Spleen (tissue), 11 donors: ENCODE results near the gene GABRA5. TPM values are rescaled to one million over a fixed set of nuclear protein-coding genes. Genes with fewer than 3 reads are reported as not detected.

Source experiments
- DNase-seq: peaks from one replicate; pipeline ENCODE4 v3.0.0-alpha.2; 2020
- H3K27ac ChIP-seq, 8 donors: fragments of 200-600 bp; sonication (generic) in 7 of 8; 1 replicate in 4 of 8; 2 replicates in 4 of 8; pipeline versions ENCODE4 v1.5.0 to v1.8.0; 2016 to 2021; ENCODE audit warnings: inconsistent platforms in 4 of 8, mild to moderate bottlenecking in 4 of 8, moderate library complexity in 1 of 8
- H3K27me3 ChIP-seq, 7 donors: fragments of 200-600 bp; sonication (generic) in 6 of 7; replicated peaks in 1 of 7; 1 replicate in 4 of 7; 2 replicates in 3 of 7; pipeline versions ENCODE4 v1.5.0 to v1.8.0; 2016 to 2021; ENCODE audit warnings: inconsistent platforms in 3 of 7, mild to moderate bottlenecking in 1 of 7
- H3K36me3 ChIP-seq, 6 donors: fragments of 200-600 bp; sonication (generic) in 5 of 6; 1 replicate in 4 of 6; 2 replicates in 2 of 6; pipeline versions ENCODE4 v1.5.0 to v1.8.0; 2016 to 2021; ENCODE audit warnings: inconsistent platforms in 2 of 6
- H3K4me1 ChIP-seq, 6 donors: fragments of 200-600 bp; sonication (generic) in 5 of 6; 1 replicate in 3 of 6; 2 replicates in 3 of 6; pipeline versions ENCODE4 v1.5.0 to v1.8.0; 2016 to 2021; ENCODE audit warnings: inconsistent platforms in 3 of 6
- H3K4me3 ChIP-seq, 8 donors: fragments of 200-600 bp; sonication (generic) in 7 of 8; 1 replicate in 4 of 8; 2 replicates in 4 of 8; pipeline versions ENCODE4 v1.5.0 to v1.8.0; 2016 to 2021; ENCODE audit warnings: inconsistent platforms in 4 of 8, mild to moderate bottlenecking in 4 of 8, moderate library complexity in 2 of 8
- H3K9me3 ChIP-seq, 8 donors: fragments of 200-600 bp; sonication (generic) in 7 of 8; 1 replicate in 4 of 8; 2 replicates in 4 of 8; pipeline versions ENCODE4 v1.5.0 to v1.8.0; 2016 to 2021; ENCODE audit warnings: inconsistent platforms in 4 of 8
- POLR2A ChIP-seq, 3 donors: fragments of 450-650 bp; IDR thresholded peaks; one replicate each; pipeline ENCODE4 v1.5.1; 2017; ENCODE audit warnings: antibody characterized with exemption in 3 of 3, mild to moderate bottlenecking in 1 of 3
- POLR2AphosphoS5 ChIP-seq, 3 donors: sonication (generic); formaldehyde crosslinking; IDR thresholded peaks; one replicate each; pipeline ENCODE4 v1.5.1; 2017; ENCODE audit warnings: antibody characterized with exemption in 3 of 3
- WGBS, 5 donors: extraction: QIAGEN DNeasy Blood & Tissue Kit in 3 of 5; methylation state at CpG; one replicate each; pipeline versions ENCODE4 v1.1.5 to v1.1.7; 2013 to 2018; 5-methylcytosine and 5-hydroxymethylcytosine counted together
- intact Hi-C: fragments of 100-400 bp; cut with DNase I; formaldehyde crosslinking; loops from one replicate; pipeline ENCODE4 v1.15.0; 2023; ENCODE audit warnings: low total_unique reads
- polyA plus RNA-seq, 3 donors: library from polyadenylated mRNA; stranded (reverse); fragments of 200-250 nt; gene quantifications; one replicate each; pipeline ENCODE4 v1.2.1, GENCODE V29; 2013
- total RNA-seq, 7 donors: library from RNA; depleted of rRNA in 3 of 7; stranded (reverse); fragments of >200 nt in 3 of 7; fragmentation: NEBNext Ultra II Directional in 4 of 7; extraction: Animal tissue kit (Norgen Biotek cat#: 25700) in 4 of 7; gene quantifications; one replicate each; pipeline versions ENCODE4 v1.1.0 to v1.2.1, GENCODE V29; 2016 to 2021
- TF ChIP-seq, protein P1 (sequence below), 11 experiments: fragments of 200-600 bp in 7 of 11; fragments of 450-650 bp in 4 of 11; sonication (generic) in 4 of 11; IDR thresholded peaks in 8 of 11; conservative IDR thresholded peaks in 3 of 11; 1 replicate in 7 of 11; 2 replicates in 4 of 11; pipeline versions ENCODE4 v1.4.0 to v1.8.0; 2016 to 2021; ENCODE audit warnings: antibody characterized with exemption in 11 of 11, inconsistent platforms in 4 of 11, mild to moderate bottlenecking in 1 of 11
- donor health status: healthy with polysubstance abuse.
- donor health status: DM: no; HTN: no; CAD: no; lungs with moderate emphysema.
- donor health status: DM: no; HTN: no; CAD: no.
- donor health status: Bipolar disorder and iron deficiency.
- donor health status: healthy.
- donor health status: DM: no; HTN: no; CAD: no.
- donor health status: DM: yes; HTN: yes; CAD: no.

GABRA5 gene
- total and polyA plus RNA-seq, 10 donors, result 0.02 to 0.85 (median 0.04) TPM; not detected in 7

DNA sequence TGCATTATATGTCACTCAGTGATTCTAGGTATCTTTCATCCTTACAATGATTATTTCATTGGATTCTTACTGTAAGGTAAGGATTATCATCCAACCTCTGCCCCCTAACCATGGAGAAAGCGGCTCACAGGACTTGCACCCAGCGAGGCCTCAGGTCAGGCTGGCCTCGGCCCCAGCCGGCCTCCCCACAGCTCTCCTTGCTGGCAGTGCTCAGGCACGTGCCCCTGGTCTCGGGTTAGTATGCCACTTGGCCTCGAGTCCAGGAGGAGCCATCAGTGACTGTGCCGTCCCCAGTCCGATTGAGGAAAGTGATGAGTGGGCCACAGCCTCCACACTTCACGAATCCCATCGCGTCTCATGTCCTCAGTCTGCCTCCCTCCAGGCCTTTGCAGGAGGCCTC is 68.5 kb downstream of the GABRA5 start:
- TF ChIP-seq, protein P1, sequence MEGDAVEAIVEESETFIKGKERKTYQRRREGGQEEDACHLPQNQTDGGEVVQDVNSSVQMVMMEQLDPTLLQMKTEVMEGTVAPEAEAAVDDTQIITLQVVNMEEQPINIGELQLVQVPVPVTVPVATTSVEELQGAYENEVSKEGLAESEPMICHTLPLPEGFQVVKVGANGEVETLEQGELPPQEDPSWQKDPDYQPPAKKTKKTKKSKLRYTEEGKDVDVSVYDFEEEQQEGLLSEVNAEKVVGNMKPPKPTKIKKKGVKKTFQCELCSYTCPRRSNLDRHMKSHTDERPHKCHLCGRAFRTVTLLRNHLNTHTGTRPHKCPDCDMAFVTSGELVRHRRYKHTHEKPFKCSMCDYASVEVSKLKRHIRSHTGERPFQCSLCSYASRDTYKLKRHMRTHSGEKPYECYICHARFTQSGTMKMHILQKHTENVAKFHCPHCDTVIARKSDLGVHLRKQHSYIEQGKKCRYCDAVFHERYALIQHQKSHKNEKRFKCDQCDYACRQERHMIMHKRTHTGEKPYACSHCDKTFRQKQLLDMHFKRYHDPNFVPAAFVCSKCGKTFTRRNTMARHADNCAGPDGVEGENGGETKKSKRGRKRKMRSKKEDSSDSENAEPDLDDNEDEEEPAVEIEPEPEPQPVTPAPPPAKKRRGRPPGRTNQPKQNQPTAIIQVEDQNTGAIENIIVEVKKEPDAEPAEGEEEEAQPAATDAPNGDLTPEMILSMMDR (IDR thresholded peaks at IDR 0.05 in 8 of 11, conservative IDR thresholded peaks at IDR 0.05 in 3 of 11), result no peak
- no peak for TF ChIP-seq POLR2A (IDR thresholded peaks at IDR 0.05)
- no peak for TF ChIP-seq POLR2AphosphoS5 (IDR thresholded peaks at IDR 0.05)
- Histone ChIP-seq H3K27ac (no peak overlapping the region), H3K27me3 (no peaks in the 10 kb centered on the region), H3K4me3 (no peak overlapping the region), H3K9me3 (peaks cover 0 to 9% (median 0%) of the 10 kb centered on the region in 8 donors), H3K36me3 (no peaks in the 10 kb centered on the region), H3K4me1 (no peaks in the 10 kb centered on the region)
- WGBS, 5 donors, result 86 to 94% (median 90%) methylated on average over 12 of the region's 12 CpGs
- intact Hi-C loops, result no loop called here
- DNase-seq, result no peak

DNA sequence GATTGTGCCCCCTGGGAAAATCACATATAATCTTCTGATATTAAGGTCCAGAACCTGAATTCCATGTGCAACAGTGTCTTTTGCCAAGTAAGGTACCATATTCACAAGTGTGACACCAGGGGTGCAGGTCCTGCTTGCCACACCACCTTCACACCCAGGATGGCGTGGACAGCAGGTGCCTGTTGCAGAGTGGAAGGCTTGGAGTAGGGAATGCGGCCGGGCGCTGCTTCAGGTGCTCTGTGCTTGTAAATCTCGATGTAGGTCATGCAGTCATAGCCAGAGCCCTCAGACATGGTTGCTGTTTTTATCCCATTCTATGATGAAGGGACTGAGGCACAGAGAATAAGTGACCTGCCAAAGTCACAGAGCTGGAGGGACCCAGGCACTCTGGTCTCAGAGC is 69.6 kb downstream of the GABRA5 start:
- Histone ChIP-seq H3K36me3 (no peaks in the 10 kb centered on the region), H3K27me3 (no peaks in the 10 kb centered on the region), H3K4me1 (no peaks in the 10 kb centered on the region), H3K9me3 (peaks cover 0 to 6% (median 0%) of the 10 kb centered on the region in 8 donors), H3K27ac (no peak overlapping the region), H3K4me3 (no peak overlapping the region)
- no peak for DNase-seq
- 75 to 90% (median 82%) methylated on average over 5 of the region's 5 CpGs for WGBS, 5 donors
- no peak for TF ChIP-seq POLR2A (IDR thresholded peaks at IDR 0.05)
- no peak for TF ChIP-seq POLR2AphosphoS5 (IDR thresholded peaks at IDR 0.05)
- TF ChIP-seq, protein P1 (IDR thresholded peaks at IDR 0.05 in 8 of 11, conservative IDR thresholded peaks at IDR 0.05 in 3 of 11), result no peak
- intact Hi-C loops, result no loop called here

DNA sequence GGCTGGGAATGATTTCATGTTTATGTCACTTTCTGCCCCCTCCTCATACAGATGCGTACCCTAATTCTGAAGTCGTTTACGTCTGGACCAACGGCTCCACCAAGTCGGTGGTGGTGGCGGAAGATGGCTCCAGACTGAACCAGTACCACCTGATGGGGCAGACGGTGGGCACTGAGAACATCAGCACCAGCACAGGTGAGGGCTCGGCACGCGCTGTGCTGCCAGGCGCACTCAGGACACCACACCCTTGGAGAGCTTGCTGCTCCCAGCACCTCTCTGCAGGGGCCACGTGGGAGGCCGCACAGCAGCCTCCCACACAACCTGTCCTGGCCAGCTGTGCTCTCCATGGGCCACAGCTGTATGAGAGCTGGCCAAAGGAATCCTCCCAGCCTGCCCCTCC is 70.3 kb downstream of the GABRA5 start:
- 90 to 95% (median 91%) methylated on average over 7 to 13 of the region's 13 CpGs for WGBS, 5 donors
- no peaks in the 10 kb centered on the region for H3K4me1 ChIP-seq
- intact Hi-C loops, result no loop called here
- DNase-seq, result no peak
- TF ChIP-seq POLR2AphosphoS5 (IDR thresholded peaks at IDR 0.05), result no peak
- TF ChIP-seq, protein P1 (IDR thresholded peaks at IDR 0.05 in 8 of 11, conservative IDR thresholded peaks at IDR 0.05 in 3 of 11), result no peak
- no peak for TF ChIP-seq POLR2A (IDR thresholded peaks at IDR 0.05)
- H3K4me3 ChIP-seq, result no peak overlapping the region
- no peaks in the 10 kb centered on the region for H3K36me3 ChIP-seq
- no peak overlapping the region for H3K27ac ChIP-seq
- H3K27me3 ChIP-seq, result no peaks in the 10 kb centered on the region
- H3K9me3 ChIP-seq, result peaks cover 0 to 3% (median 0%) of the 10 kb centered on the region in 8 donors

DNA sequence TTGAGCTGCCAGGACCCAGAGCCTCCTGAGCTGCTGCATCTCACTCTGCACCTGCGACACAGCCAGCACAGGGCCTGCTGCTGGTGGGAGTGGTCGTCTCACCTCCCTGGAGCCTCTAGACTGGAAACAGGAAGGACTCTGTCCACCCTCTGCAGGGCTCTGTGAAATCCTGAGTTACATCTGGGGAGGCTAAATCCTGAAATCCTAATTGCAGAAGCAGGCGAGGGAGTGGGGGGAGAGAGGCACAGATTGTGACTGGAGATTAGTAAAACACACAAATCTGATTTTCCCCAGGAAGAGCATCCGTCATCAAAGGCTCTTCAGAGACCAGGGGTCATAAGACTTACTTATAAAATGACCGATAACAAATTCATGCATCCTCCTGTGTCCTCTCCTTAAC is 72.5 kb downstream of the GABRA5 start:
- TF ChIP-seq POLR2AphosphoS5 (IDR thresholded peaks at IDR 0.05) (no peak), POLR2A (IDR thresholded peaks at IDR 0.05) (no peak)
- TF ChIP-seq, protein P1 (IDR thresholded peaks at IDR 0.05 in 8 of 11, conservative IDR thresholded peaks at IDR 0.05 in 3 of 11), result no peak
- no peak for DNase-seq
- Histone ChIP-seq H3K4me3 (no peak overlapping the region), H3K4me1 (no peaks in the 10 kb centered on the region), H3K9me3 (peaks cover 0 to 3% (median 0%) of the 10 kb centered on the region in 8 donors), H3K27me3 (no peaks in the 10 kb centered on the region), H3K27ac (no peak overlapping the region), H3K36me3 (no peaks in the 10 kb centered on the region)
- 55 to 65% (median 62%) methylated on average over 5 of the region's 5 CpGs for WGBS, 5 donors
- intact Hi-C loops, result no loop called here
